Esophagus squamous epithelium (tissue), 4 donors: Measurements from ENCODE around the gene CTSV.
"Not testable (repeated sequence)": the region's sequence is repeated elsewhere in the genome, so short reads cannot be mapped to it uniquely, and the experiment has no call there.

Experiments
- POLR2A ChIP-seq, 4 donors: fragments of 450-650 bp; IDR thresholded peaks; one replicate each; pipeline ENCODE4 v1.6.1; 2017; ENCODE audit warnings: antibody characterized with exemption in 4 of 4, mild to moderate bottlenecking in 4 of 4, moderate library complexity in 3 of 4
- TF ChIP-seq, protein P1 (sequence below), 6 experiments: fragments of 450-650 bp in 4 of 6; fragments of 200-600 bp in 2 of 6; sonication (generic) in 2 of 6; IDR thresholded peaks; one replicate each; pipeline ENCODE4 v1.5.1; 2016 to 2019; ENCODE audit warnings: antibody characterized with exemption in 6 of 6, mild to moderate bottlenecking in 4 of 6, moderate library complexity in 4 of 6

DNA sequence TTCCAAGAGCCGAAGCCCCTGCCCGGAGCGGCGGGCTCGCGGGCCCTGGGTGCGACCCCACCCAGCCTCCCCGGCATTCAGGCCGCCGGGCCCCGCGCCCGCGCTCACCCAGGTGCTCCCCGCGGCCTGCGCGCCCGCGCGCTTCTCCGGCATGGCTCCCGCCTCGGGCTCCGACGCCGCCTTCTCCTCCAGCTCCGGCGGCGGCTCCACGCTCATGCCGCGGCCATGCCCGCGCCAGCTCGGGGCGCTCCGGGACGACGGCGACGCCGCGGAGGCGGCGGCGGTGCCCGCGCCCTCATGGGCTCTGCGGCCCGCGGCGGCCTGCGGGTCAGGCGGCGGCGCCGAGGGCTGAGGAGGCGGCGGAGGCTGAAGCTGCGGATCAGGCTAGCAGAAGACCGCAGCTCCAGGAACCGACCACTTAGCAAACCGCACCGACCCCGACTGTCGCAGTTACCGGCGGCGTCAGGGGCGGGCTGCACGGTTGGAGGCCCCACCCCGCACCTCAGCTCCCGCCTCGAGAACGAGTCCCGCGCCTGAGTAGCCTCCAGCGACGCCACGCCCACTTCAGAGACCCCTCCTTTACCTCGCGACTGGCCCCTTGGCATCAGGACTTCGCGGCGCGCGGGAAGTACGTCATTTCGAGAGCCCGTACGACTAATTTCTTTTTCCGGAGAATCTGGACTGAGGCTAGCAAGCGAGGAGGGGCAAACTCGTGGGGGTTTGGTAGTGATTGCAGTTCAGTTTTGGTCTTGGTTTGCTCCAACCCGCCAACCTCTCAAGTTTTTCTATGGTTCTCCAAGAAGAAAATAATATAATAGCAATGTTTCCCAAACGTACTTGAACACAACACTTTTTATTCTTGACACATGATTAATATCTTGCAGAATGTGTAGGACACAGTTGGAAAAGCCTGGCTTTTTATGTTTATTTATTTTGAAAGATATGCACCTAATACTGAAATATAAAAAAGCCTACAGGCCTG, 25.5 kb downstream of the CTSV start:
- TF ChIP-seq, protein P1, sequence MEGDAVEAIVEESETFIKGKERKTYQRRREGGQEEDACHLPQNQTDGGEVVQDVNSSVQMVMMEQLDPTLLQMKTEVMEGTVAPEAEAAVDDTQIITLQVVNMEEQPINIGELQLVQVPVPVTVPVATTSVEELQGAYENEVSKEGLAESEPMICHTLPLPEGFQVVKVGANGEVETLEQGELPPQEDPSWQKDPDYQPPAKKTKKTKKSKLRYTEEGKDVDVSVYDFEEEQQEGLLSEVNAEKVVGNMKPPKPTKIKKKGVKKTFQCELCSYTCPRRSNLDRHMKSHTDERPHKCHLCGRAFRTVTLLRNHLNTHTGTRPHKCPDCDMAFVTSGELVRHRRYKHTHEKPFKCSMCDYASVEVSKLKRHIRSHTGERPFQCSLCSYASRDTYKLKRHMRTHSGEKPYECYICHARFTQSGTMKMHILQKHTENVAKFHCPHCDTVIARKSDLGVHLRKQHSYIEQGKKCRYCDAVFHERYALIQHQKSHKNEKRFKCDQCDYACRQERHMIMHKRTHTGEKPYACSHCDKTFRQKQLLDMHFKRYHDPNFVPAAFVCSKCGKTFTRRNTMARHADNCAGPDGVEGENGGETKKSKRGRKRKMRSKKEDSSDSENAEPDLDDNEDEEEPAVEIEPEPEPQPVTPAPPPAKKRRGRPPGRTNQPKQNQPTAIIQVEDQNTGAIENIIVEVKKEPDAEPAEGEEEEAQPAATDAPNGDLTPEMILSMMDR (IDR thresholded peaks at IDR 0.05), result not testable (repeated sequence)
- peak in 3 of 4 donors; percentile 4 to 76 (median 43) for TF ChIP-seq POLR2A (IDR thresholded peaks at IDR 0.05)
